ENCODE data around the gene OR1K1.
"Not testable (repeated sequence)": the region's sequence is repeated elsewhere in the genome, so short reads cannot be mapped to it uniquely, and the experiment has no call there.

The OR1K1 gene

DNA sequence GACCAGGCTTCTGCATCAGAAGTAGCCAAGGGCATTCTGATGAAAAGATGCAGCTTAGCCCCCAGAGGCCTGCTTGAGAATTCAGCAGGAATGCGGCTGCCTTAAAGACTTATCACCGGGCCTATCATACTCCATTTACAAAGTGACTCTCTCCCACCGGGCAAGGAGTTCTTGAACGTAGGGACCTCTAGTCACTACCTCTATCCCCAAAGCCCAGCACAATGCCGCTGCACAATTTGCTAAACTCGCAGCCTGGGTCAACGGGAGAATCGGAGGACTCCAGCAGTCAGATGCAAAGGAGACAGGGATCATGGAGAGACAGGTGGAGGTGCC, 27.8 kb downstream of the OR1K1 start:
- H3F3A ChIP-seq (ENCODE audit: insufficient read depth, low read length), result no peaks in the 10 kb centered on the region
- peak overlapping the region; percentile 63 for H3K4me2 ChIP-seq (ENCODE audit: low read depth, low read length)
- H3K36me3 ChIP-seq (replicated peaks; ENCODE audit: insufficient read depth, low read length), result 0 out of 2 replicates have a peak, but pooled peaks cover 10% of the 10 kb centered on the region
- no peaks in the 10 kb centered on the region for H4K20me1 ChIP-seq (ENCODE audit: insufficient read depth, low read length)
- H3K9ac ChIP-seq (ENCODE audit: low read length), result peak overlapping the region; percentile 93
- H3K4me1 ChIP-seq (ENCODE audit: low read length), result peaks cover 5% of the 10 kb centered on the region; the same call in 1 of the 2 replicates
- no peaks in the 10 kb centered on the region for H3K27me3 ChIP-seq (replicated peaks; ENCODE audit: insufficient read depth, low read length)
- H3K27ac ChIP-seq (ENCODE audit: low read length), result no peak overlapping the region
- H3K79me2 ChIP-seq (ENCODE audit: low read length), result peaks cover 49% of the 10 kb centered on the region
- H3K9me2 ChIP-seq (replicated peaks; ENCODE audit: insufficient read depth, low read length), result no peaks in the 10 kb centered on the region
- peak overlapping the region; percentile 98 for H2AFZ ChIP-seq (ENCODE audit: low read length)
- DNase-seq, result no peak
- TF ChIP-seq EZH2 (optimal IDR thresholded peaks at IDR 0.05; ENCODE audit: low read depth, low read length) (no peak), EZH2phosphoT487 (IDR thresholded peaks at IDR 0.05; ENCODE audit: low read length) (no peak)
- TF ChIP-seq, protein P1, sequence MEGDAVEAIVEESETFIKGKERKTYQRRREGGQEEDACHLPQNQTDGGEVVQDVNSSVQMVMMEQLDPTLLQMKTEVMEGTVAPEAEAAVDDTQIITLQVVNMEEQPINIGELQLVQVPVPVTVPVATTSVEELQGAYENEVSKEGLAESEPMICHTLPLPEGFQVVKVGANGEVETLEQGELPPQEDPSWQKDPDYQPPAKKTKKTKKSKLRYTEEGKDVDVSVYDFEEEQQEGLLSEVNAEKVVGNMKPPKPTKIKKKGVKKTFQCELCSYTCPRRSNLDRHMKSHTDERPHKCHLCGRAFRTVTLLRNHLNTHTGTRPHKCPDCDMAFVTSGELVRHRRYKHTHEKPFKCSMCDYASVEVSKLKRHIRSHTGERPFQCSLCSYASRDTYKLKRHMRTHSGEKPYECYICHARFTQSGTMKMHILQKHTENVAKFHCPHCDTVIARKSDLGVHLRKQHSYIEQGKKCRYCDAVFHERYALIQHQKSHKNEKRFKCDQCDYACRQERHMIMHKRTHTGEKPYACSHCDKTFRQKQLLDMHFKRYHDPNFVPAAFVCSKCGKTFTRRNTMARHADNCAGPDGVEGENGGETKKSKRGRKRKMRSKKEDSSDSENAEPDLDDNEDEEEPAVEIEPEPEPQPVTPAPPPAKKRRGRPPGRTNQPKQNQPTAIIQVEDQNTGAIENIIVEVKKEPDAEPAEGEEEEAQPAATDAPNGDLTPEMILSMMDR (IDR thresholded peaks at IDR 0.05; ENCODE audit: low read length), result no peak
- no peaks in the 10 kb centered on the region for H3K9me3 ChIP-seq (replicated peaks; ENCODE audit: insufficient read depth, low read length)
- peak overlapping the region; percentile 98 for H3K4me3 ChIP-seq (ENCODE audit: low read length)

DNA sequence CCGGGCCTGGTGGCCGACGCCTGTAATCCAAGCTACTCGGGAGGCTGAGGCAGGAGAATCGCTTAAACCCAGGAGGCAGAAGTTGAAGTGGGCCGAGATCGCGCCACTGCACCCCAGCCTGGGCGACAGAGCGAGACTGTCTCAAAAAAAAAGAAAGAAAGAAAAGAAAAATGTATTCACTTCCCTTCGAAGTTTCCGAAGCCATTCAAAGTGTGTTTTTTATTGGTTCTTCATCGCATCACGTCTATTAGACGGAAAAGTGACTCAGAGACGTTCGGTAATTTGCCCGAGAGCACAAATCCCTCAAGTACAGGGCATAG, 29.0 kb downstream of the OR1K1 start:
- H2AFZ ChIP-seq (ENCODE audit: low read length), result peak overlapping the region; percentile 98
- H3K9me2 ChIP-seq (replicated peaks; ENCODE audit: insufficient read depth, low read length); H3K27me3 ChIP-seq (replicated peaks; ENCODE audit: insufficient read depth, low read length); H3K9me3 ChIP-seq (replicated peaks; ENCODE audit: insufficient read depth, low read length); H3K4me1 ChIP-seq (ENCODE audit: low read length); H4K20me1 ChIP-seq (ENCODE audit: insufficient read depth, low read length); H3F3A ChIP-seq (ENCODE audit: insufficient read depth, low read length); DNase-seq: not testable (repeated sequence)
- H3K4me3 ChIP-seq (ENCODE audit: low read length), result peak overlapping the region; percentile 98
- H3K79me2 ChIP-seq (ENCODE audit: low read length), result peaks cover 43% of the 10 kb centered on the region
- peak overlapping the region; percentile 52 for H3K4me2 ChIP-seq (ENCODE audit: low read depth, low read length)
- 0 out of 2 replicates have a peak, but pooled peaks cover 10% of the 10 kb centered on the region for H3K36me3 ChIP-seq (replicated peaks; ENCODE audit: insufficient read depth, low read length)
- H3K27ac ChIP-seq (ENCODE audit: low read length), result peak overlapping the region; percentile 78; the same call in 1 of the 2 replicates
- peak overlapping the region; percentile 93 for H3K9ac ChIP-seq (ENCODE audit: low read length)

DNA sequence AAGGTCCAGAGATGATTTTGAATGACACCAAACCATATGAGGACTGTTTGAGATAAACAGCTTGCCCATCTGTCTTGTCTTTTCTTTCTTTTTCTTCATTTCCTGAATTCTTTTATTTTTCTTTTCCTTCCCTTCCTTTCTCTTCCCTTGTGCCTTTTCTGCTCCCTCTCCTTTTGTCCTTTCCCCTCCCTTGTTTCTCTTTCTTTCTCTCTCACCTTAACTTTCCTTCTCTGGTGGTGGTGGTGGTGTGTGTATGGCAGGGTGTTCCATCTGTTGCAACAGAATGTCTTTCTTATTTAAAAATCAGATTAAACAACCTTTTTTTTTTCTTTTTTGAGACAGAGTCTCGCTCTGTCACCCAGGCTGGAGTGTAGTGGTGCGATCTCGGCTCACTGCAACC, 32.3 kb downstream of the OR1K1 start:
- H3K9me2 ChIP-seq (replicated peaks; ENCODE audit: insufficient read depth, low read length), result no peaks in the 10 kb centered on the region
- H3K9me3 ChIP-seq (replicated peaks; ENCODE audit: insufficient read depth, low read length), result no peaks in the 10 kb centered on the region
- H3K4me1 ChIP-seq (ENCODE audit: low read length), result peaks cover 2% of the 10 kb centered on the region; the same call in 1 of the 2 replicates
- no peak for DNase-seq
- H3K27ac ChIP-seq (ENCODE audit: low read length), result no peak overlapping the region
- no peak overlapping the region for H3K4me2 ChIP-seq (ENCODE audit: low read depth, low read length)
- no peak overlapping the region for H3K9ac ChIP-seq (ENCODE audit: low read length)
- H3F3A ChIP-seq (ENCODE audit: insufficient read depth, low read length), result no peaks in the 10 kb centered on the region
- no peak overlapping the region for H3K4me3 ChIP-seq (ENCODE audit: low read length)
- H3K27me3 ChIP-seq (replicated peaks; ENCODE audit: insufficient read depth, low read length), result no peaks in the 10 kb centered on the region
- peaks cover 12% of the 10 kb centered on the region for H3K79me2 ChIP-seq (ENCODE audit: low read length)
- H2AFZ ChIP-seq (ENCODE audit: low read length), result no peak overlapping the region
- H4K20me1 ChIP-seq (ENCODE audit: insufficient read depth, low read length), result no peaks in the 10 kb centered on the region
- TF ChIP-seq EZH2phosphoT487 (IDR thresholded peaks at IDR 0.05; ENCODE audit: low read length) (no peak), EZH2 (optimal IDR thresholded peaks at IDR 0.05; ENCODE audit: low read depth, low read length) (no peak)
- TF ChIP-seq, protein P1 (IDR thresholded peaks at IDR 0.05; ENCODE audit: low read length), result no peak
- no peaks in the 10 kb centered on the region for H3K36me3 ChIP-seq (replicated peaks; ENCODE audit: insufficient read depth, low read length)

DNA sequence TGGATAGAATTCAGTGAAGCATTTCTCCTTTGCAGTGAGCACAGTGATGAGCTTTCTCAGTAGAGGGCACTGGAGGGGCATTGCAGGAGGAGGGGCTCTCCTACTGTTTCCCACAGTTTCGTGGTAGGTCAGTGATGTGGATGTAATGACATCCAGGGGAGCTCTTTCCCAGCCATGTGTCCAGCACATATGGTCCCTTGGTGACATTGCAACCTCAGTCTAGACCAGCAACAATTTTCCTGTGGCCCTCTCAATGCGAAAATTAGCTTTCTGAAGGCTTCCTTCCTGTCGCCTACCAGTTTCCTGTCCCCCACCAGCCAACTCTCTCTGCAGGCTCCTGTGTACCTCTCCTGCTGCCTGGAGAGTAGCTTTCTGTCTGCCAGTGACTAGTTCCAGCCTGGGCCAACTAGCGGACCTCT, 35.4 kb downstream of the OR1K1 start:
- Histone ChIP-seq H3K4me3 (ENCODE audit: low read length) (no peak overlapping the region), H3K4me2 (ENCODE audit: low read depth, low read length) (no peak overlapping the region; the same call in 1 of the 2 replicates), H4K20me1 (ENCODE audit: insufficient read depth, low read length) (no peaks in the 10 kb centered on the region), H3K9ac (ENCODE audit: low read length) (no peak overlapping the region), H3F3A (ENCODE audit: insufficient read depth, low read length) (no peaks in the 10 kb centered on the region), H3K36me3 (replicated peaks; ENCODE audit: insufficient read depth, low read length) (no peaks in the 10 kb centered on the region), H3K4me1 (ENCODE audit: low read length) (no peaks in the 10 kb centered on the region), H3K27ac (ENCODE audit: low read length) (no peak overlapping the region), H3K79me2 (ENCODE audit: low read length) (no peaks in the 10 kb centered on the region), H3K9me2 (replicated peaks; ENCODE audit: insufficient read depth, low read length) (no peaks in the 10 kb centered on the region), H3K9me3 (replicated peaks; ENCODE audit: insufficient read depth, low read length) (no peaks in the 10 kb centered on the region), H2AFZ (ENCODE audit: low read length) (0 out of 2 replicates have a peak overlapping the region, but pooled peaks have one; percentile 25), H3K27me3 (replicated peaks; ENCODE audit: insufficient read depth, low read length) (no peaks in the 10 kb centered on the region)
- no peak for DNase-seq
- TF ChIP-seq EZH2 (optimal IDR thresholded peaks at IDR 0.05; ENCODE audit: low read depth, low read length) (no peak), EZH2phosphoT487 (IDR thresholded peaks at IDR 0.05; ENCODE audit: low read length) (no peak)
- TF ChIP-seq, protein P1 (IDR thresholded peaks at IDR 0.05; ENCODE audit: low read length), result no peak

Data from MM.1S (cell line).